Right lobe of liver (tissue), 6 donors: ENCODE data around the gene TEX55. TPM values are rescaled to one million over a fixed set of nuclear protein-coding genes. Genes with fewer than 3 reads are reported as not detected.

Experiments
- ATAC-seq, 4 donors: fragments of 200-7000 bp; cut with Tn5 transposase; one replicate each; pipeline ENCODE4 v1.9.1; 2020; ENCODE audit warnings: mild to moderate bottlenecking in 4 of 4, moderate library complexity in 4 of 4
- DNase-seq, 3 donors: peaks; one replicate each; pipeline ENCODE4 v3.0.0-alpha.2; 2020
- H3K27ac ChIP-seq, 3 donors: fragments of 200-600 bp; one replicate each; pipeline ENCODE4 v1.8.0; 2022
- H3K27me3 ChIP-seq, 2 donors: fragments of 200-600 bp; one replicate each; pipeline ENCODE4 v1.8.0; 2022
- H3K36me3 ChIP-seq, 4 donors: fragments of 200-600 bp; sonication (generic) in 1 of 4; one replicate each; pipeline versions ENCODE4 v1.5.1 to v1.8.0; 2017 to 2022; ENCODE audit warnings: control low read depth in 1 of 4
- H3K4me1 ChIP-seq, 4 donors: fragments of 200-600 bp; sonication (generic) in 1 of 4; one replicate each; pipeline versions ENCODE4 v1.5.1 to v1.8.0; 2017 to 2022; ENCODE audit warnings: control low read depth in 1 of 4
- H3K4me3 ChIP-seq, 3 donors: fragments of 200-600 bp; one replicate each; pipeline ENCODE4 v1.8.0; 2022
- H3K9me3 ChIP-seq, 4 donors: fragments of 200-600 bp; sonication (generic) in 1 of 4; one replicate each; pipeline versions ENCODE4 v1.5.1 to v1.8.0; 2017 to 2022; ENCODE audit warnings: control low read depth in 1 of 4
- CTCF ChIP-seq, 4 donors: fragments of 200-600 bp in 3 of 4; fragments of 450-650 bp in 1 of 4; IDR thresholded peaks; one replicate each; pipeline versions ENCODE4 v1.5.1 to v1.8.0; 2016 to 2022; ENCODE audit warnings: antibody characterized with exemption in 4 of 4, mild to moderate bottlenecking in 2 of 4
- POLR2A ChIP-seq: fragments of 450-650 bp; IDR thresholded peaks from one replicate; pipeline ENCODE4 v1.6.1; 2017; ENCODE audit warnings: antibody characterized with exemption, mild to moderate bottlenecking
- WGBS: methylation state at CpG from one replicate; pipeline ENCODE4 v1.1.6; 2018; ENCODE audit warnings: low coverage, low lambda C conversion rate; ENCODE audit not compliant: insufficient coverage; ENCODE audit errors: missing lambda C conversion rate; 5-methylcytosine and 5-hydroxymethylcytosine counted together
- intact Hi-C, 2 donors: fragments of 100-400 bp; cut with DNase I; formaldehyde crosslinking; loops; one replicate each; pipeline versions ENCODE4 v1.11.2 to v1.14.1; 2022
- total RNA-seq, 6 experiments: library from RNA; depleted of rRNA in 2 of 6; stranded (reverse); fragments of >200 nt in 2 of 6; fragmentation: NEBNext Ultra II Directional in 3 of 6; extraction: Animal tissue kit (Norgen Biotek cat#: 25700) in 3 of 6; gene quantifications; one replicate each; pipeline versions ENCODE4 v1.1.0 to v1.2.4, GENCODE V29; 2016 to 2023
- donor health status: DM: no; HTN: yes; CAD: no.
- donor health status: DM: no; HTN: no; CAD: no.
- donor health status: DM: no; HTN: no; CAD: no.
- donor health status: DM: no; HTN: yes; CAD: no.
- donor health status: DM: no; HTN: yes; CAD: no.

TEX55 gene
- total RNA-seq, 6 experiments from 2014 or later = not detected

GRCh38 chr3:119146578-119147375 is 812 bp downstream of the TEX55 start:
- no peak for DNase-seq
- Histone ChIP-seq H3K9me3 (no peaks in the 10 kb centered on the region), H3K4me1 (no peaks in the 10 kb centered on the region), H3K4me3 (no peak overlapping the region), H3K36me3 (no peaks in the 10 kb centered on the region), H3K27me3 (no peaks in the 10 kb centered on the region), H3K27ac (no peak overlapping the region)
- intact Hi-C loops = no loop called here
- WGBS = 60% methylated on average over 9 of the region's 15 CpGs
- TF ChIP-seq POLR2A (no peak), CTCF (IDR thresholded peaks at IDR 0.05) (no peak)
- ATAC-seq = no peak

GRCh38 chr3:119147494-119147893 is 1.5 kb downstream of the TEX55 start:
- Histone ChIP-seq H3K9me3 (no peaks in the 10 kb centered on the region), H3K36me3 (no peaks in the 10 kb centered on the region), H3K4me1 (no peaks in the 10 kb centered on the region), H3K4me3 (no peak overlapping the region), H3K27ac (no peak overlapping the region), H3K27me3 (no peaks in the 10 kb centered on the region)
- WGBS = 46% methylated on average over 2 of the region's 2 CpGs
- DNase-seq = no peak
- ATAC-seq = no peak
- TF ChIP-seq CTCF (IDR thresholded peaks at IDR 0.05) = no peak
- no peak for TF ChIP-seq POLR2A
- intact Hi-C loops = no loop called here

- DNase-seq (no peak), ATAC-seq (no peak)
- 100% methylated on average over 2 of the region's 2 CpGs for WGBS
- H3K27ac ChIP-seq = no peak overlapping the region
- H3K9me3 ChIP-seq = peaks cover 0 to 4% (median 0%) of the 10 kb centered on the region in 4 donors
- intact Hi-C loops = no loop called here
- no peaks in the 10 kb centered on the region for H3K4me1 ChIP-seq
- H3K4me3 ChIP-seq = no peak overlapping the region
- TF ChIP-seq CTCF (IDR thresholded peaks at IDR 0.05) (no peak), POLR2A (no peak)
- no peaks in the 10 kb centered on the region for H3K27me3 ChIP-seq
- no peaks in the 10 kb centered on the region for H3K36me3 ChIP-seq
Observed at GRCh38 chr3:119148493-119149180, 2.7 kb downstream of the TEX55 start.

GRCh38 chr3:119149484-119149883 is 3.5 kb downstream of the TEX55 start:
- Histone ChIP-seq H3K9me3 (peaks cover 0 to 4% (median 0%) of the 10 kb centered on the region in 4 donors), H3K4me1 (no peaks in the 10 kb centered on the region), H3K4me3 (no peak overlapping the region), H3K27ac (no peak overlapping the region), H3K36me3 (no peaks in the 10 kb centered on the region), H3K27me3 (no peaks in the 10 kb centered on the region)
- DNase-seq = no peak
- WGBS = 76% methylated on average over 4 of the region's 4 CpGs
- intact Hi-C loops = no loop called here
- ATAC-seq = no peak
- TF ChIP-seq POLR2A (no peak), CTCF (IDR thresholded peaks at IDR 0.05) (no peak)
